Peyer's patch (tissue), 4 donors: ENCODE results near the gene CHD5.

ENCODE experiments used
- POLR2A ChIP-seq, 2 donors: fragments of 450-650 bp; IDR thresholded peaks; one replicate each; pipeline ENCODE4 v1.5.1; 2017; ENCODE audit warnings: antibody characterized with exemption in 2 of 2, mild to moderate bottlenecking in 2 of 2, moderate library complexity in 2 of 2
- TF ChIP-seq, protein P1 (sequence below), 6 experiments: fragments of 450-650 bp in 4 of 6; fragments of 200-600 bp in 2 of 6; sonication (generic) in 1 of 6; IDR thresholded peaks; one replicate each; pipeline ENCODE4 v1.5.1; 2017 to 2019; ENCODE audit warnings: antibody characterized with exemption in 6 of 6, mild to moderate bottlenecking in 3 of 6, moderate library complexity in 1 of 6

- TF ChIP-seq, protein P1, sequence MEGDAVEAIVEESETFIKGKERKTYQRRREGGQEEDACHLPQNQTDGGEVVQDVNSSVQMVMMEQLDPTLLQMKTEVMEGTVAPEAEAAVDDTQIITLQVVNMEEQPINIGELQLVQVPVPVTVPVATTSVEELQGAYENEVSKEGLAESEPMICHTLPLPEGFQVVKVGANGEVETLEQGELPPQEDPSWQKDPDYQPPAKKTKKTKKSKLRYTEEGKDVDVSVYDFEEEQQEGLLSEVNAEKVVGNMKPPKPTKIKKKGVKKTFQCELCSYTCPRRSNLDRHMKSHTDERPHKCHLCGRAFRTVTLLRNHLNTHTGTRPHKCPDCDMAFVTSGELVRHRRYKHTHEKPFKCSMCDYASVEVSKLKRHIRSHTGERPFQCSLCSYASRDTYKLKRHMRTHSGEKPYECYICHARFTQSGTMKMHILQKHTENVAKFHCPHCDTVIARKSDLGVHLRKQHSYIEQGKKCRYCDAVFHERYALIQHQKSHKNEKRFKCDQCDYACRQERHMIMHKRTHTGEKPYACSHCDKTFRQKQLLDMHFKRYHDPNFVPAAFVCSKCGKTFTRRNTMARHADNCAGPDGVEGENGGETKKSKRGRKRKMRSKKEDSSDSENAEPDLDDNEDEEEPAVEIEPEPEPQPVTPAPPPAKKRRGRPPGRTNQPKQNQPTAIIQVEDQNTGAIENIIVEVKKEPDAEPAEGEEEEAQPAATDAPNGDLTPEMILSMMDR (IDR thresholded peaks at IDR 0.05), result no peak
- no peak for TF ChIP-seq POLR2A (IDR thresholded peaks at IDR 0.05)
These were observed 78.1 kb downstream of the CHD5 start for GRCh38 chr1:6101826-6102531.
